Measurements from ENCODE around the gene USP24. TPM values are rescaled to one million over a fixed set of nuclear protein-coding genes. Genes with fewer than 3 reads are reported as not detected.
A peak's percentile ranks its signal among the peaks of the same experiment; 100 is the strongest.

USP24 gene
- total RNA-seq, 1 donor from 2014 or later, result 19.7 TPM

DNA sequence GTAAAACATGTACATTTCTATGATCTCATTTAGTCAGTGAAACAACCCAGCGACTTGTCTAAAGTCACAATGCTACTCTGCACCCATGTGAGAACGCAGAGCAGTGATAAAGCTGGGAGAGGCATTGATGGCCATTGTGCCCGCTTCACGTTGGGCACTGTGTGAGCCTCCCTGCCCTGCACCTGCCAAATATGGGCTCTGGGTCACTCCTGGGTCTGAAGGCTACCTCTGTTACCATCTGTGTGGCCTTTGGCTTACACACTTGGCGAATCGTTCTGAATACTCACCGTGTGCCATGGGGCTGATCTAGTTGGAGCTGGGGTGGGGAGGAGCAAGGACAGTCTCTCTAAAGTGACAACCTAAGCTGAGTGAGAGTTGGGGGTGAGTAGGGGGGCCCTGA lies 145.9 kb downstream of the USP24 start:
- TF ChIP-seq, protein P1, sequence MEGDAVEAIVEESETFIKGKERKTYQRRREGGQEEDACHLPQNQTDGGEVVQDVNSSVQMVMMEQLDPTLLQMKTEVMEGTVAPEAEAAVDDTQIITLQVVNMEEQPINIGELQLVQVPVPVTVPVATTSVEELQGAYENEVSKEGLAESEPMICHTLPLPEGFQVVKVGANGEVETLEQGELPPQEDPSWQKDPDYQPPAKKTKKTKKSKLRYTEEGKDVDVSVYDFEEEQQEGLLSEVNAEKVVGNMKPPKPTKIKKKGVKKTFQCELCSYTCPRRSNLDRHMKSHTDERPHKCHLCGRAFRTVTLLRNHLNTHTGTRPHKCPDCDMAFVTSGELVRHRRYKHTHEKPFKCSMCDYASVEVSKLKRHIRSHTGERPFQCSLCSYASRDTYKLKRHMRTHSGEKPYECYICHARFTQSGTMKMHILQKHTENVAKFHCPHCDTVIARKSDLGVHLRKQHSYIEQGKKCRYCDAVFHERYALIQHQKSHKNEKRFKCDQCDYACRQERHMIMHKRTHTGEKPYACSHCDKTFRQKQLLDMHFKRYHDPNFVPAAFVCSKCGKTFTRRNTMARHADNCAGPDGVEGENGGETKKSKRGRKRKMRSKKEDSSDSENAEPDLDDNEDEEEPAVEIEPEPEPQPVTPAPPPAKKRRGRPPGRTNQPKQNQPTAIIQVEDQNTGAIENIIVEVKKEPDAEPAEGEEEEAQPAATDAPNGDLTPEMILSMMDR (conservative IDR thresholded peaks at IDR 0.05; ENCODE audit: low read depth, low read length), result no peak
- DNase-seq (ENCODE audit: low read depth), result no peak

GRCh38 chr1:55068638-55069037 lies 146.5 kb downstream of the USP24 start:
- DNase-seq (ENCODE audit: low read depth), result no peak
- TF ChIP-seq, protein P1 (conservative IDR thresholded peaks at IDR 0.05; ENCODE audit: low read depth, low read length), result no peak
- no peak overlapping the region for H3K4me3 ChIP-seq (ENCODE audit: low read depth, low read length)

More for the DNA sequence above, 145.9 kb downstream of the USP24 start:
- no peak overlapping the region for H3K4me3 ChIP-seq (ENCODE audit: low read depth, low read length)

- no peak overlapping the region for H3K4me3 ChIP-seq (ENCODE audit: low read depth, low read length)
- TF ChIP-seq, protein P1 (conservative IDR thresholded peaks at IDR 0.05; ENCODE audit: low read depth, low read length), result no peak
These were observed 147.2 kb downstream of the USP24 start for GRCh38 chr1:55067914-55068313.

DNA sequence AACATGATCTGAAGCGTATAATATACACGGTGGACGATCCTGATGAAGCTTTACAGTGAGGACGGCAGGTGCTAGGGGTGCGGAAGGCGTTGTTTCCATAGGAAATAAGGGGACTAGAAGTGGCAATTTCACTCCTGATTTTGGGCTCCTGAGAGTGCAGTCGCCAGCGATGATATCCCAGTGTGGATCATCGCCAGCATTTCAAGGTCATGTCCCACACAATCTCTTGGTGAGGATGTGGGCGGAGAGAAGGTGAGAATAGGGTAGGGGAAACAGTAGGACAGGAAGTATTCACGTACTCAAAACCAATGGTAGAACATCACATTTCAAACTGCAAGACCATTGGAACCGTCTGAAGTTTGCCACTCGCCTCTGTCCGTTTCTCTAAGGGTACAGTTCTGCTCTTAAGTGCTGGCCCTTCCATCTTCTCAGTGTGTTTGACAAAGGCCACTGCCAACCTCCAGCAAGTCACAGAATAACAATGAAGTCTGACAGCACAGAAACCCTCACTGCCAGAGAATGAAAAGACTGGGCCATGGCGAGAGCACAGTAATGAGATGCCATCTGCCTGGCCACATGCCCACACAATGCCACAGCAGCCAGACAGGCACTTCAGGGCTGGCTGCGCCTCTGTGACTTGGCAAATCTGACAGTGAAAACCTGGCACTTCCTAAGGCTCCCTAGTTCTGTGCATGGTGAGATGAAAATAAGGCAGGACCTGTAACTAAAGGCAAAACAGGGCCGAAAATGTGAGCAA lies 148.0 kb downstream of the USP24 start:
- TF ChIP-seq, protein P1 (conservative IDR thresholded peaks at IDR 0.05; ENCODE audit: low read depth, low read length), result no peak
- no peak for DNase-seq (ENCODE audit: low read depth)

More at GRCh38 chr1:55067914-55068313, 147.2 kb downstream of the USP24 start:
- no peak for DNase-seq (ENCODE audit: low read depth)

DNA sequence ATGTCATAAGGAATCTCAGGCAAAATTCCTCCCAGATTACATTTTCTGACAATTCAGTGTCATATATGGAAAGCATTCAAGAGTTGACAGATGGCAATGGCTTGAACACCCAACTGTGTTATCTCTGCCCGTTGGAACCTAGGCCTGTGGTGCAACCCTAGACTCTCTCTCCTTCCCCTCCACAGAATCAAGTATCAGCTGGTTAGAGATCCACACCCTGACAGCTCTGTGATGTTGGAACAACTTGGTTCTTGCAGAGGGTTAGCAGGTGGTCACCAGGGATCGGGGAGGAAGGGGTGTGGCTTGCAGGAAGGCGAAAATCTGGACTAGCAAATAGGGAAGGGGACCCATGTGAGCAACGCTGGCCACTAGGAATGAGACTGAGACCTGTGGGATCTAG lies 149.5 kb downstream of the USP24 start:
- TF ChIP-seq, protein P1 (conservative IDR thresholded peaks at IDR 0.05; ENCODE audit: low read depth, low read length), result no peak
- no peak for DNase-seq (ENCODE audit: low read depth)
- no peak overlapping the region for H3K4me3 ChIP-seq (ENCODE audit: low read depth, low read length)

More for the DNA sequence above, 148.0 kb downstream of the USP24 start:
- no peak overlapping the region for H3K4me3 ChIP-seq (ENCODE audit: low read depth, low read length)

DNA sequence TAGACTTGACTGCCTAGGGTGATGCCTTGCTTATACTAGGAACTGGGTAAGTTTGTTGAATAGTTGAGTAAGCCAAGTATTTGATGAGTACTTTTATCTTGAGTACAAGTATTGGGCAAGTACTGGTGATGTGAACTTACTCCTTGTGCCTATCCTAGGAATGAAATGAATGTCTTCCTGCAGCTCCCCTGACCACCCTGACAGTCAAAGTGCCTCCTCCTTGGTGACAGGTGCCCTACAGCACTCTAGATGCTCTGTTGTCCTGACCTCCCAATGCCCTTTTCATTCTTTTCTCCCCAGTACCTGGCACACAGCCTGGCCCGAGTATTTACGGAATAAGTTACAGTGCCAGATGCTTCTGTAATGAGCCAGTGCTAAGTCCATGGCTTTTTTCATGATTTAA lies 150.3 kb downstream of the USP24 start:
- DNase-seq (ENCODE audit: low read depth), result peak; percentile 19
- TF ChIP-seq, protein P1 (conservative IDR thresholded peaks at IDR 0.05; ENCODE audit: low read depth, low read length), result no peak
- no peak overlapping the region for H3K4me3 ChIP-seq (ENCODE audit: low read depth, low read length)

All from epithelial cell of proximal tubule (primary cell).